Measurements from ENCODE around the gene RPL32.

GRCh38 chr3:12866836-12867235 lies 25.5 kb upstream of the RPL32 start:
- TF ChIP-seq, protein P1, sequence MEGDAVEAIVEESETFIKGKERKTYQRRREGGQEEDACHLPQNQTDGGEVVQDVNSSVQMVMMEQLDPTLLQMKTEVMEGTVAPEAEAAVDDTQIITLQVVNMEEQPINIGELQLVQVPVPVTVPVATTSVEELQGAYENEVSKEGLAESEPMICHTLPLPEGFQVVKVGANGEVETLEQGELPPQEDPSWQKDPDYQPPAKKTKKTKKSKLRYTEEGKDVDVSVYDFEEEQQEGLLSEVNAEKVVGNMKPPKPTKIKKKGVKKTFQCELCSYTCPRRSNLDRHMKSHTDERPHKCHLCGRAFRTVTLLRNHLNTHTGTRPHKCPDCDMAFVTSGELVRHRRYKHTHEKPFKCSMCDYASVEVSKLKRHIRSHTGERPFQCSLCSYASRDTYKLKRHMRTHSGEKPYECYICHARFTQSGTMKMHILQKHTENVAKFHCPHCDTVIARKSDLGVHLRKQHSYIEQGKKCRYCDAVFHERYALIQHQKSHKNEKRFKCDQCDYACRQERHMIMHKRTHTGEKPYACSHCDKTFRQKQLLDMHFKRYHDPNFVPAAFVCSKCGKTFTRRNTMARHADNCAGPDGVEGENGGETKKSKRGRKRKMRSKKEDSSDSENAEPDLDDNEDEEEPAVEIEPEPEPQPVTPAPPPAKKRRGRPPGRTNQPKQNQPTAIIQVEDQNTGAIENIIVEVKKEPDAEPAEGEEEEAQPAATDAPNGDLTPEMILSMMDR (IDR thresholded peaks at IDR 0.05): no peak
- TF ChIP-seq TCF7 (CRISPR knock-in tag; IDR thresholded peaks at IDR 0.05; ENCODE audit: low read depth): no peak
- no peak for TF ChIP-seq ZNF317 (CRISPR knock-in tag; IDR thresholded peaks at IDR 0.05; ENCODE audit: borderline replicate concordance, low read depth)
- no peak for TF ChIP-seq RORB (CRISPR knock-in tag; IDR thresholded peaks at IDR 0.05)
- TF ChIP-seq, protein P2, sequence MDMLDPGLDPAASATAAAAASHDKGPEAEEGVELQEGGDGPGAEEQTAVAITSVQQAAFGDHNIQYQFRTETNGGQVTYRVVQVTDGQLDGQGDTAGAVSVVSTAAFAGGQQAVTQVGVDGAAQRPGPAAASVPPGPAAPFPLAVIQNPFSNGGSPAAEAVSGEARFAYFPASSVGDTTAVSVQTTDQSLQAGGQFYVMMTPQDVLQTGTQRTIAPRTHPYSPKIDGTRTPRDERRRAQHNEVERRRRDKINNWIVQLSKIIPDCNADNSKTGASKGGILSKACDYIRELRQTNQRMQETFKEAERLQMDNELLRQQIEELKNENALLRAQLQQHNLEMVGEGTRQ (CRISPR knock-in tag; IDR thresholded peaks at IDR 0.05): no peak
- TF ChIP-seq E2F4 (CRISPR knock-in tag; IDR thresholded peaks at IDR 0.05; ENCODE audit: borderline replicate concordance, low read depth): no peak
- no peak for TF ChIP-seq FOXP1 (CRISPR knock-in tag; IDR thresholded peaks at IDR 0.05; ENCODE audit: borderline replicate concordance)
- no peak for TF ChIP-seq ZNF671 (CRISPR knock-in tag; IDR thresholded peaks at IDR 0.05)
- no peak for TF ChIP-seq GABPB1 (CRISPR knock-in tag; IDR thresholded peaks at IDR 0.05)
- TF ChIP-seq HMGXB4 (CRISPR knock-in tag; IDR thresholded peaks at IDR 0.05): no peak
- TF ChIP-seq, protein P3, sequence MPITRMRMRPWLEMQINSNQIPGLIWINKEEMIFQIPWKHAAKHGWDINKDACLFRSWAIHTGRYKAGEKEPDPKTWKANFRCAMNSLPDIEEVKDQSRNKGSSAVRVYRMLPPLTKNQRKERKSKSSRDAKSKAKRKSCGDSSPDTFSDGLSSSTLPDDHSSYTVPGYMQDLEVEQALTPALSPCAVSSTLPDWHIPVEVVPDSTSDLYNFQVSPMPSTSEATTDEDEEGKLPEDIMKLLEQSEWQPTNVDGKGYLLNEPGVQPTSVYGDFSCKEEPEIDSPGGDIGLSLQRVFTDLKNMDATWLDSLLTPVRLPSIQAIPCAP (CRISPR knock-in tag; IDR thresholded peaks at IDR 0.05): no peak
- no peak for TF ChIP-seq ESRRA (CRISPR knock-in tag; IDR thresholded peaks at IDR 0.05; ENCODE audit: borderline replicate concordance)
- no peak for TF ChIP-seq CREB1 (CRISPR knock-in tag; IDR thresholded peaks at IDR 0.05)
- TF ChIP-seq, protein P4, sequence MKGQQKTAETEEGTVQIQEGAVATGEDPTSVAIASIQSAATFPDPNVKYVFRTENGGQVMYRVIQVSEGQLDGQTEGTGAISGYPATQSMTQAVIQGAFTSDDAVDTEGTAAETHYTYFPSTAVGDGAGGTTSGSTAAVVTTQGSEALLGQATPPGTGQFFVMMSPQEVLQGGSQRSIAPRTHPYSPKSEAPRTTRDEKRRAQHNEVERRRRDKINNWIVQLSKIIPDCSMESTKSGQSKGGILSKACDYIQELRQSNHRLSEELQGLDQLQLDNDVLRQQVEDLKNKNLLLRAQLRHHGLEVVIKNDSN (CRISPR knock-in tag; IDR thresholded peaks at IDR 0.05): no peak
